Activated CD4-positive, alpha-beta T cell treated with anti-CD3 and anti-CD28 coated beads for 1 hour (primary cell): ENCODE measurements around the gene PLEKHA6.

Experiments used
- DNase-seq: peaks from one replicate; pipeline ENCODE4 v3.0.0-alpha.2; 2020

PLEKHA6 gene

GRCh38 chr1:204307334-204307883, 52.3 kb downstream of the PLEKHA6 start:
- DNase-seq, result no peak

DNA sequence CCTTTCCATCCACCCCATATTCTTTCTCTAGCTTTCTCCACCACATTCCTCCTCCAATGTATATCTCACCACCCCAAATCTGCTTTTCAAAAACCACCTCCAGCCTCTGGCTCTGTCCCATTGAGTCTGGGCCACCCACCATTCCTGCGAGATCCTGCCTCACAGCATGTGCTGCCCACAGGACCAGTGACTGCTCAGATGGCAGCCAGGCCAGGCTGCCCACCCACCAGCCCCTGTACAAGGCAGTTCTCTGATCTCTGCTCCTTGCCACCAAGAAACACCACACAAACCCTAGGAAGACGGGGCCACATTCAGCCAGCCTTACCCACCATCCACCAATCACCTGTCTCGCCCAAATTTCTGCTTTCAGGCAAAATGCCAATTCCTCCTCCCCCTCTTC, 53.7 kb downstream of the PLEKHA6 start:
- no peak for DNase-seq

- DNase-seq, result no peak
These were observed 55.7 kb downstream of the PLEKHA6 start for GRCh38 chr1:204304067-204304466.

- no peak for DNase-seq
These were observed 57.0 kb downstream of the PLEKHA6 start for GRCh38 chr1:204302769-204303168.

DNA sequence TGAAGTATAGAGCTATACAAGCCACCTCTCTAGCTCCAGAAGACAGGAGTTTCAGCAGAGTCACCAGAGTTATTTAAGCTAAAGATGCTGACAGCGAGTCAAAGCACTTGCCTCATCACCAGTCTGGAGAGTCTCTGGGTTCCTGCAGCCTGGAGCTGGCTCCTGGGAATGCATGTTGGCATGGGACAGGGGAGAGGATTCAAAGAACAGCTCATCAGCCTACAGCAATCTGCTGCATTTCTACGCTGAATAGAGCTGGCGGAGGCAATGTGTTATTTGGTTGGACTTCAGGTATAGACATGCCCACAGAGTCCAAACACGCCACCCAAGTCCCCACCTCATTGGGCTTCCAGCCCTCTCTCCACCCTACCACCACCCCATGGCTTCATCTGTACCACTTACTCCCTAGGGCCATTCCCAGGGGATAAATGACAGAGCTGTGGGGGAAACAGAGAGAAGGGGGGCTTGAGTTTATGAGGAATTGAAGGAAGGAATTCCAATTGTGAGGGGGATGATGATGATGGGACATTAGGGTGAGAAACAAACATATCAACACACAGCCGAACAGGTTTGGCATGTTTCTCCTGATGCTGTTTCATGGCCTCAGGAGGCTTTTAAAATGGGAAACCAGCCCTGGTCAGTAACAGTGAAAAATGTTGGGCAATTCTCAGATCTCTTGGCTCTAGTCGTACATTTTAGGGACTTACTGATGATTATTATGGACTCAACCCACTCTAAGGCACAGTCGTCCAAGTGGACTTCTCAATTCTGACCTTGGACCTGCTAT, 58.4 kb downstream of the PLEKHA6 start:
- no peak for DNase-seq

DNA sequence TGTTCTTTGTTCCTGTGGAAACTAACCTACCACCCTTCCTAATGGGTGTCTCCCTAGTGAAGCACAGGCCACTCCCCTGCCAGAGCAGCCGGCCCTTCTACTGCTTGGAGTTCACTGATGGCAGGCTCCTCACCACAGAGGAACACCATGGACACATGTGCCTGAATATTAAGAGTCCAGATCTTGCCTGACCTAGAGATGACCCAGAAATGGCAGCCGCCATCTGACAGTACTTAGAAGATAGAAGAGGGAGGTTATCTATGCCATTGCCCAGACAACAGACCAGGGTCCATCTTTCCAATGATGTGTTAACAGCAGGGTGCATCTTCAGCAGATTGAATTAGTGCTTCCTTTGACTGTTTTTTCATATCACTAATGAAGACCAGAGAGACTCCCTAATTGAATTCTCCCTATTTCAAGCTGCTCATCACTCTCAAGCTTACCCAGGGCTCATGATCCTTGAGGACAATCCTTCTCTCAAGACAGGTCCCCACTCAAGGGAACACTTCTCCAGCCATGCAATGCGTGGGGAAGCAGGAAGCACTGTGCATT, 59.8 kb downstream of the PLEKHA6 start:
- DNase-seq, result no peak

GRCh38 chr1:204296431-204296988, 63.2 kb downstream of the PLEKHA6 start:
- no peak for DNase-seq

- no peak for DNase-seq
These were observed 64.1 kb downstream of the PLEKHA6 start for GRCh38 chr1:204295671-204296070.

DNA sequence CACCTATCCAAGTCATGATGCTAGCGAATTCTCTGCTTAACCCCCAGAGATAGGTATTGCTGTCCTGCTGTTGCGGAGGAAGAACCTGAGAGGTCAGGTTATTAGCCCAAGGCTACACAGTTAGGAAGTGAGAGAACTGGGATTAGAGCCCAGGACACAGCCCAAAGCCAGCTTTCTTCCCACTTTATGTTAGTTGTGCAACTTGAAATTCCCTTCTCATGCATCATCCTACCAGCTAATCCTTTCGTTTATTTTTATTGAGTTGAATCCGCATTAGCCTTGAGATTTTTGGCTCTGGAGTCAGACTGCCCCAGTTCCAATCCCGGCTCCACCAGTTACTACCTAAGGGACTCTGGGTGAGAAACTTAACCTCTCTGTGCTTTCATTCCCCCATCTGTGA, 65.4 kb downstream of the PLEKHA6 start:
- DNase-seq, result no peak

DNA sequence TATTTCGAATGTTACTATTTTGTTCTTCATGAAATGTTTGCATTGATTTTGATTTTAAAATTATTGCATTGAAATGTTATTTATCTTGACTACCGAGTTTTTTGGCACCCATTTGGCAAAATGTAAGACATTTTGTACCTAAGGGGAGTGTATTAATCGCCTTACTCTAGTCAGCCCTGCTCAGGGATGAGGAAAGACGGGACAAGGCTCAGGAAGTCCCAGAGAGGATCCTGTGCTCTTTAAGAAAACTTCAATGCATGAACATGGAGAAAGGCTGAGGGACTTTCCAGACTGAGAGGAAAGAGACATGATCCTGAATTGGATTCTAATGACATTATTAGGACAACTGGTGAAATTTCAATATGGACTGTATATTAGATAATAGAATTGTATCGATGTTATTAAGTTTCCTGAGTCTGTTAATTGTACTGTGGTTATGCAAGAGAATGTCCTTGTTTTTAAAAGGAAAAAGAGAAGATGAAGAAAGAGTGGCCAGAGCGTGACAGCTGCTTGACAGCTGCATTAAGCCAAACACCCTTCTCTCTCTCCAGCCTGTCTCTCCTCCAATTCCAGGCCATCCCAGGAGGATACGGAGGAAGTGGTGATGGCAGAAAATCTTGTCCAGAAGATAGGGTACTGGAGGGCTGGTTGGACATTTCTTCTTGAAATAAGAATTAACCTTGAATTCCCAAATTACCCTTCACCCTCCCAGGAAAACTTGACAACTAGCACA, 66.0 kb downstream of the PLEKHA6 start:
- DNase-seq, result no peak

- DNase-seq, result no peak
These were observed 67.0 kb downstream of the PLEKHA6 start for GRCh38 chr1:204292740-204293139.

DNA sequence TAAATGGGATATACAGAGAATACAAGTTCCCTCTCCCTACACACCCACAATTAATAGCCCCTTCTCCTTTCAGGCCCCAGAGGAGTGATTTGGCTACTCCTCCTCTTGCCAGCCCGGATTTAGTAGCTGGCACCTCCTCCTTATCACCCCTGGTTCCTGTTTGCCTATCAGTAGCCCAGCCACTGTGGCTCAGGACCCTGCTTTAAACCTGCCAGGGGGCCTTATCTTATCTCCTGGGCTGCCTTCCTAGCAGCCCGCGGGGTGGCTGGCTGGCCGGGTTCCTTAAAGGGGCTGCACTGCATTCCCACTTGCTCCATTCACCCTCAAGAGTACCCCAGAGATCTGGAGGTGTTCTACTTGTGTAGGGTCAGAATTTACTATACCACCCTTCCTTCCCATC, 70.4 kb downstream of the PLEKHA6 start:
- DNase-seq, result no peak

DNA sequence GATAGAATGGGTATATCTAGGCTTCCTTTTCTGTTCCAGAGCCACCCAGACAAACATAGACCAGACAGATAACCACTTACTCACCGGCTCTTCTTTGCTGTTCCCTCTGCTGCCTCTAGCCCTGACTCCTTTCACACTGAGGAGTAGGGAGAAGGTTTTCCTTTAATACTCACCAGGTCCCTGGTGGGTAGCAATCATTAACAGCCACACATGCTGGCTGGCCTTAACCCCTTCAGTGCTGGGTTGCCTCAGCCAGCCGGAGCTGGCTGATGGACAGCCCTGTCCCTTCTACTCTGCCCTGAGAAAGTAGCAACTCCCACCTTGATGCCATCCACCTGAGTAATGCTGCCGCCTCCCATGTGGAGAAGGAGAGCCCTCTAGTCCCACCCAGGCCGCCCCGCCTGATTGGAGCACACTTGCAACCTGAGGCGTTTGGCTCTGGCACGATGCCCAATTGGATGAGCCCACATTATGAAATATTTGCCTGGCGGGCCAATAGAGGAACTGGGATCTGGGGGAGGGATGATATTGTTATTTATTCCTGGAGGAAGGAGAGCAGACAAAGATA, 71.6 kb downstream of the PLEKHA6 start:
- no peak for DNase-seq

- no peak for DNase-seq
These were observed 72.2 kb downstream of the PLEKHA6 start for GRCh38 chr1:204287466-204287891.

DNA sequence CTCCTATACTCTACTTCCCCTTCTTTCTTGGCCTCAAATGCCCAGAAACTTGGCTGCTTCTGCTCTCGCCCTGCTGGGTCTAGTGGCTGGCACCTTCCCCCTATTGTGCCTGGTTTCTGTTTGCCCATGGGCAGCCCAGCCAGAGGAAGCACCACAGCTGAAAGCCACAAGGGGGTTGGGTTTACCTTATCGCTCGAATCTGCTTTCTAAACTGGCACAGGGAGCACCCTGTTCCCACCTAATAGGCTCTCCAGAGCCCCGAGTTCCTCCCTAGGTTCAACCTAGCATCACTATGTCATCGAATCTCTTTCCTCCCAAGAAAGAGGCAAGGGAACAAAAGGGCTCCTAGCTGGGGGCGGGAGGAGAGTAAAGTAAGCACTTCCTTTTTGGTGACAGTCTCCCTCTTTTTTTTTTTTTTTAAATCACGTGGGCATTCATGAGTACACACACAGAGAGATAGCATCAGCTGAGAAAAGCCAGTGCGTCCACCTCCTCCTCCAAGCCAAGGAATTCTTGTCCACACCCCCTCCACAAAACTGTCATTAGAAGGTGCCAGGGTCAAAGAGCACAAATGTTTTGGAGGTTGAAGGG, 72.8 kb downstream of the PLEKHA6 start:
- peak; percentile 22 for DNase-seq

GRCh38 chr1:204286315-204286714, 73.4 kb downstream of the PLEKHA6 start:
- no peak for DNase-seq

- DNase-seq, result no peak
These were observed 74.1 kb downstream of the PLEKHA6 start for GRCh38 chr1:204285436-204286305.

GRCh38 chr1:204284929-204285328, 74.8 kb downstream of the PLEKHA6 start:
- DNase-seq, result no peak

GRCh38 chr1:204283711-204284651, 75.7 kb downstream of the PLEKHA6 start:
- no peak for DNase-seq

- DNase-seq, result no peak
These were observed 76.9 kb downstream of the PLEKHA6 start for GRCh38 chr1:204282761-204283221.
